OCI-LY3 (cell line): ENCODE data around the gene PM20D1.

Source experiments
- H2AFZ ChIP-seq: fragments of 200-600, 300-600 bp; shearing (Covaris generic); 2 replicates; pipeline ENCODE4 v1.6.0; 2014; ENCODE audit warnings: antibody characterized with exemption, low read depth, low read length
- H3K27ac ChIP-seq: fragments of 200-600, 300-600 bp; sonication (generic); 2 replicates; pipeline ENCODE4 v1.5.1; 2014; ENCODE audit warnings: mild to moderate bottlenecking, low read length, moderate library complexity, mixed read lengths
- H3K27me3 ChIP-seq: fragments of 200-600, 300-600 bp; sonication (generic); 2 replicates; pipeline ENCODE4 v1.6.1; 2014; ENCODE audit warnings: low read depth, low read length, mixed read lengths
- H3K36me3 ChIP-seq: fragments of 200-600, 300-600 bp; sonication (generic); replicated peaks from 2 replicates; pipeline ENCODE3; 2014; ENCODE audit warnings: low read depth, low read length, mixed read lengths
- H3K4me1 ChIP-seq: fragments of 300-600, 200-600 bp; sonication (generic); 2 replicates; pipeline ENCODE4 v1.6.1; 2014; ENCODE audit warnings: low read length, mixed read lengths
- H3K4me2 ChIP-seq: fragments of 200-600, 300-600 bp; sonication (generic); 2 replicates; pipeline ENCODE4 v1.6.1; 2014; ENCODE audit warnings: low read length, mixed read lengths
- H3K4me3 ChIP-seq: fragments of 300-600, 200-600 bp; sonication (generic); 2 replicates; pipeline ENCODE4 v1.5.1; 2014; ENCODE audit warnings: antibody characterized with exemption, mild to moderate bottlenecking, low read length, moderate library complexity
- H3K79me2 ChIP-seq: fragments of 300-600, 200-600 bp; shearing (Covaris generic); 2 replicates; pipeline ENCODE4 v1.6.1; 2014; ENCODE audit warnings: mild to moderate bottlenecking, low read length, mixed read lengths
- H3K9ac ChIP-seq: fragments of 300-600, 200-600 bp; shearing (Covaris generic); 2 replicates; pipeline ENCODE4 v1.6.0; 2014; ENCODE audit warnings: mild to moderate bottlenecking, low read length, moderate library complexity
- H3K9me3 ChIP-seq: fragments of 200-600, 300-600 bp; shearing (Covaris generic); 2 replicates; pipeline ENCODE4 v1.6.1; 2014; ENCODE audit warnings: low read length, mixed read lengths; ENCODE audit not compliant: insufficient read depth
- H4K20me1 ChIP-seq: fragments of 200-600, 300-600 bp; sonication (generic); 2 replicates; pipeline ENCODE4 v1.6.1; 2016; ENCODE audit warnings: low read length, mixed read lengths; ENCODE audit not compliant: insufficient read depth
- EZH2phosphoT487 ChIP-seq: fragments of 200-600 bp; shearing (Covaris generic); IDR thresholded peaks from 2 replicates; pipeline ENCODE4 v1.6.1; 2018; ENCODE audit warnings: antibody characterized with exemption, mixed run types, low read depth
- TF ChIP-seq, protein P1 (sequence below): fragments of 200-600, 300-600 bp; sonication (generic); IDR thresholded peaks from 2 replicates; pipeline ENCODE4 v1.5.1; 2014; ENCODE audit warnings: antibody characterized with exemption, low read length, low read depth

PM20D1 gene

DNA sequence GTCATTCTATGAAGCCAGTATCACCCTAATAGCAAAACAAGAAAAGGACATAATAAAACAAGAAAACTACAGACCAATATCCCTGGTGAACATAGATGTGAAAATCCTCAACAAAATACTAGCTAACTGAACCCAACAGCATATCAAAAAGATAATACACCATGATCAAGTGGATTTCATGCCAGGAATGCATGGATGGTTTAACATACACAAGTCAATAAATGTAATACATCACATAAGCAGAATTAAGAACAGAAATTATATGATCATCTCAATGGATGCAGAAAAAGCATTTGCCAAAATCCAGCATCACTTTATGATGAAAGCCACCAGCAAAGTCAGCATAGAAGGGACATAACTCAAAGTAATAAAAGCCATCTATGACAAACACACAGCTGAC, 6.5 kb upstream of the PM20D1 start:
- Histone ChIP-seq H4K20me1 (no peaks in the 10 kb centered on the region), H3K4me3 (no peak overlapping the region), H3K27ac (no peak overlapping the region), H3K27me3 (no peaks in the 10 kb centered on the region), H3K9ac (no peak overlapping the region), H3K9me3 (peaks cover 18% of the 10 kb centered on the region), H3K4me1 (peaks cover 15% of the 10 kb centered on the region), H3K36me3 (peaks cover 5% of the 10 kb centered on the region), H2AFZ (no peak overlapping the region), H3K79me2 (no peaks in the 10 kb centered on the region), H3K4me2 (no peak overlapping the region)
- TF ChIP-seq, protein P1, sequence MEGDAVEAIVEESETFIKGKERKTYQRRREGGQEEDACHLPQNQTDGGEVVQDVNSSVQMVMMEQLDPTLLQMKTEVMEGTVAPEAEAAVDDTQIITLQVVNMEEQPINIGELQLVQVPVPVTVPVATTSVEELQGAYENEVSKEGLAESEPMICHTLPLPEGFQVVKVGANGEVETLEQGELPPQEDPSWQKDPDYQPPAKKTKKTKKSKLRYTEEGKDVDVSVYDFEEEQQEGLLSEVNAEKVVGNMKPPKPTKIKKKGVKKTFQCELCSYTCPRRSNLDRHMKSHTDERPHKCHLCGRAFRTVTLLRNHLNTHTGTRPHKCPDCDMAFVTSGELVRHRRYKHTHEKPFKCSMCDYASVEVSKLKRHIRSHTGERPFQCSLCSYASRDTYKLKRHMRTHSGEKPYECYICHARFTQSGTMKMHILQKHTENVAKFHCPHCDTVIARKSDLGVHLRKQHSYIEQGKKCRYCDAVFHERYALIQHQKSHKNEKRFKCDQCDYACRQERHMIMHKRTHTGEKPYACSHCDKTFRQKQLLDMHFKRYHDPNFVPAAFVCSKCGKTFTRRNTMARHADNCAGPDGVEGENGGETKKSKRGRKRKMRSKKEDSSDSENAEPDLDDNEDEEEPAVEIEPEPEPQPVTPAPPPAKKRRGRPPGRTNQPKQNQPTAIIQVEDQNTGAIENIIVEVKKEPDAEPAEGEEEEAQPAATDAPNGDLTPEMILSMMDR, result no peak
- TF ChIP-seq EZH2phosphoT487, result no peak

DNA sequence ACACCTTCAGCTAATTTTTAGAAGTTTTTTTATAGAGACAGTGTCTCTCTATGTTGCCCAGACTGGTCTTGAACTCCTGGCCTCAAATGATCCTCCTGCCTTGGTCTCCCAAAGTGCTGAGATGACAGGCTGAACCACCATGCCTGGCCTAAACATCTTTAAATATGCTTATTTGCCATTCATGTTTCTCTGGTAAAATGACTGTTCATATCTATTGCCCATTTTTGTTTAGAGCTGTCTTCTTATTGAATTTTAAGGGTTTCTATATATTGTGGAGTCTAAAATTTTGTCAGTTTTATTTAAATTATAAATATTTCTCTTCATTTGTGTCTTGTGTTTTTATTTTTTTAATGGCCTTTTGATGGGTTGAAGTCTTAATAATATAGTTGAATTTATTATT, 3.0 kb upstream of the PM20D1 start:
- Histone ChIP-seq H2AFZ (no peak overlapping the region), H4K20me1 (no peaks in the 10 kb centered on the region), H3K4me1 (peaks cover 1% of the 10 kb centered on the region), H3K36me3 (peaks cover 2% of the 10 kb centered on the region), H3K9ac (no peak overlapping the region), H3K27ac (no peak overlapping the region), H3K27me3 (no peaks in the 10 kb centered on the region), H3K4me3 (no peak overlapping the region), H3K79me2 (no peaks in the 10 kb centered on the region), H3K9me3 (0 out of 2 replicates have a peak, but pooled peaks cover 3% of the 10 kb centered on the region), H3K4me2 (no peak overlapping the region)
- TF ChIP-seq EZH2phosphoT487, result no peak
- TF ChIP-seq, protein P1, result no peak

DNA sequence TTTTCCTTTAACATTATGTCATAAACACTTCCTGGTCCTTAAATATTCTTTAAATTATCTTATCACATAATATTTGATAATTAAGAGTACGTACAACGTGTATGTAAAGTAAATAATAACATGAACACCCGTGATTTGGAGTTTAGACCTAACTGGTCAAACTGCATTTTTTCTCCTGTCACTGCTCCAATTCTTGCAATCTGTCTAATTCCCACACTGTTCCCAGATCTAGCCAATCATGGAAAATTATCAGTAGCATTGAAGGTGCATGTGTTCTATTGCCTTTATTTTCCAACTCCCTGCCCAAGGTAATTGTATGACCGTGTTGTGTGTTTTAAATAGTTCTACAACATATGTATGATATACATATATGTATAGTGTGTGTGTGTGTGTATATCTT, 2.1 kb upstream of the PM20D1 start:
- Histone ChIP-seq H3K27me3 (no peaks in the 10 kb centered on the region), H3K36me3 (peaks cover 2% of the 10 kb centered on the region), H3K4me3 (no peak overlapping the region), H2AFZ (no peak overlapping the region), H3K9ac (no peak overlapping the region), H3K79me2 (no peaks in the 10 kb centered on the region), H3K27ac (no peak overlapping the region), H4K20me1 (no peaks in the 10 kb centered on the region), H3K9me3 (0 out of 2 replicates have a peak, but pooled peaks cover 3% of the 10 kb centered on the region), H3K4me1 (no peaks in the 10 kb centered on the region), H3K4me2 (no peak overlapping the region)
- TF ChIP-seq EZH2phosphoT487, result no peak
- TF ChIP-seq, protein P1, result no peak

DNA sequence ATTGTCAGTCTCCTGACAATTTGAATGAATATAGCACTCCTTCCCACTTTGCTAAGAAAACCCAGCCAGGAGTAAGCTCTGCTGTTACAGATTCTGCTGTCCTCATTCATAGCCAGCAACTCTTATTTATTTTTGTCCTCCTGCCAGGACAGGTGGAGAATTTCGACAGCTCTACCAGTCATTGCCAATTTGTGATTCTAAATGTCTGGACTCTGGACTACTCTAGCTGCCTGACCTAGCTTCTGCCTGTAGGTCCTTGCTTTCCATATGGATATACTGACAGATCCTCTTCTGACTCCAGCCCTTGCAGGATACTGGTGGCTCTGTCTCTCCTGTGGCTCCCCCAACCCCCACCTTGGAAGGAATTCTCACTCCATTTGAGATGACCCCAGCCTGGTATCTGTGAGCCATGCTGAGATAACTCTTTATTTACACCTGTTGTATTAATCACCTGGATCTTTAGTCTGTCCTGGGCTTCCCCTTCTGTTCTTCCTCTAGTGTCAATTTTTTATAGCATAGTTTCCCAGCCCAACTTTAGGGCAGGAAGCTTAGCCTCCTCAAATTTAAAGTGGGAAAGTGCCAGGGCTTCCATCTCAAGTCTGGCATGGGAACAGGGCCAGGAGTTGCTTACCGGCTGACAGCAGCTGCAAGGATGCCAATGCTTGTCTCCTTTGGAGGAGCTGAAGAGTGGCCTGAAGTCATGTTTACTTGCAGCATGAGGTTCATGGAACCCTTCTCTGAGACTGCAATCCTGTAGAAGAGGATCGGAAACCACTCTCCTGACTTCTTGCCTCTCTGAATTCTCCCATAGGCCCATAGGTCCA, 6.7 kb downstream of the PM20D1 start:
- Histone ChIP-seq H3K27me3 (no peaks in the 10 kb centered on the region), H3K4me2 (no peak overlapping the region), H3K9me3 (no peaks in the 10 kb centered on the region), H3K36me3 (no peaks in the 10 kb centered on the region), H3K79me2 (no peaks in the 10 kb centered on the region), H2AFZ (no peak overlapping the region), H4K20me1 (no peaks in the 10 kb centered on the region), H3K9ac (no peak overlapping the region), H3K4me1 (peaks cover 8% of the 10 kb centered on the region), H3K27ac (no peak overlapping the region), H3K4me3 (no peak overlapping the region)
- TF ChIP-seq, protein P1, result no peak
- no peak for TF ChIP-seq EZH2phosphoT487
